Hematopoietic multipotent progenitor cell treated with erythropoietin and hydrocortisone succinate and interleukin-3 and kit ligand, for 15 days (in vitro differentiated cells): ENCODE data around the gene FURIN.
"Not testable (repeated sequence)": the region's sequence is repeated elsewhere in the genome, so short reads cannot be mapped to it uniquely, and the experiment has no call there.

Experiments
- DNase-seq: peaks from one replicate; pipeline ENCODE4 v3.0.0-alpha.2; 2015; ENCODE audit warnings: low spot score

FURIN gene

DNA sequence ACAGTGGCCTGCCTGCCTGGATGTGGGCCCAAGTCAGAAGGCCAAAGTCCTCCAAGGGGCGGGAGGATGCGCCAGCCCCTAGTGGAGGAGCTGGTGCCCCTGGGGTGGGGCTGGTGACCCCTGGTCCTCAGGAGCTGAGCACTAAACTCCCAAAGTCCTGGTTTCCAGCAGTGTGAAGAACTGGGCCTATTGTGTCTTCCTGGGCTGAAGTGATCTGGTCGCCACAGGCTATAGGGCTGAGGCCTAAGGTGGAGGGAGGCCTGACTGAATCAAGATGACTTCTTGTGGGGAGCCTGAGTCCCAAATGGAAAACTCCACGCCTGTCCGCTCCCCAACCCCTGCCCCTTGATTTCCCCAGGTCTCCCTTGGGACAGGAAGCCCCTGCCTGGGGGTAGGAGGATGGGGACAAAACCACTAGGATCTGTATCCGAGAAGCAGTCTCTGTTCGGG, 15.2 kb downstream of the FURIN start:
- no peak for DNase-seq

DNA sequence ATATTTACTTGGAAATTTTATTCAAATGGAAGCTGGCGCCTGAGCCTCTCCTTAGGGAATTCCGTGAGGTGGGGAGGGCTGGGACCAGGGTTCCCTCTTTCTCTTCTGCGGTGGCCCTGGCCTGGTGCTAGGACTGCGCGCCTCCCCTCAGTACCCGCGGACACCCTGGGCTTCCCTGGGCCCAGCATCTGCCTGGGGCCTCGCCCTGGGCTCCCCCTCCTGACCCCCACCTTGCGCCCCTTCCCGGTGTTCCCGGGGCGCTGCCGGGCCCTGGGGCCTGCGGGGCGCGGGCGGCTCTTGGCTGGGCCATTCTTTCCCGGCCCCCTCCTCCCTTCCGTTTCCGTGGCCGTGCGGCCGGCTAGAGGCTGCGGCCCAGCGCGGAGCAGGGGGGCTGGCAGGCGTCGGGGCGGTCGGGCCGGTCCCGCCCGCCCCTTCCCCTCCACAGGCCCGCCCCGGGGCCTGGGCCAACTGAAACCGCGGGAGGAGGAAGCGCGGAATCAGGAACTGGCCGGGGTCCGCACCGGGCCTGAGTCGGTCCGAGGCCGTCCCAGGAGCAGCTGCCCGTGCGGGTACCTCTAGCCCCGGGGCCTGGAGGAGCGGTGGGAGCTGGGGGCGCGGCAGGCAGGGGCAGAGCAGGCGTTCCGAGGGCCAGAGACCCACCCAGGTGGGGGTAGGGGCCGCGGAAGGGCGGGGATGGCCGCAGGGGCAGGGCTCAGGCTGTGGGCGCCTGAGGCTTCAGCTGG, 15.8 kb downstream of the FURIN start, which contains the start of gene FES:
FES (plus strand) TSS at position 529 of the 743 bp plus-strand sequence. CDS start 542 bp downstream, outside the sequence.
- DNase-seq = no peak

DNA sequence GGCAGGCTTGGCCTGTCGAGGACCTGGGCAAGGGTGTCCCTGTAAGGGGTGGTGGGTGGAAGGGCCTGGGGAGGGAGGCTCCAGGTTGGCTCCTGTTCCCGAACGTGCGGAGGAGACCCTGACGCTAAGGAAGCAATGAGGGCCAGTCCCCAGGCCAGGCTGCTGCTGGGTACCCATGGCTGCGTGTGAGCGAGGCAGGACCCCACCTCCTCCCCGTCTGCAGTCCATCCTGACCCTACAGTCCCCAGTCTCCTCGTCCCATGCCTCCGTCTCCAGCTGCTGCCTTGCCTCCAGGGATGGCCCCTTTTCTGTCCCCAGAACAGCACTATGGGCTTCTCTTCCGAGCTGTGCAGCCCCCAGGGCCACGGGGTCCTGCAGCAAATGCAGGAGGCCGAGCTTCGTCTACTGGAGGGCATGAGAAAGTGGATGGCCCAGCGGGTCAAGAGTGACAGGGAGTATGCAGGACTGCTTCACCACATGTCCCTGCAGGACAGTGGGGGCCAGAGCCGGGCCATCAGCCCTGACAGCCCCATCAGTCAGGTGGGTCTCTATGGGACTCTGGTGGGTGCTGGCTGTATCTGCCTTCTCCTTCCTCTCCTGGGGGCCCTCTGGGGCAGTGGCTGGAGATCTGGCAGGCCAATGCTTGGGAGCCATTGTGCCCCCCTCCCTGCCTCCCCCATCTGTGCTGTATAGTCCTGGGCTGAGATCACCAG, 16.5 kb downstream of the FURIN start:
- no peak for DNase-seq

- DNase-seq = peak; percentile 80
Measured at GRCh38 chr15:90885432-90886290, 17.3 kb downstream of the FURIN start.

DNA sequence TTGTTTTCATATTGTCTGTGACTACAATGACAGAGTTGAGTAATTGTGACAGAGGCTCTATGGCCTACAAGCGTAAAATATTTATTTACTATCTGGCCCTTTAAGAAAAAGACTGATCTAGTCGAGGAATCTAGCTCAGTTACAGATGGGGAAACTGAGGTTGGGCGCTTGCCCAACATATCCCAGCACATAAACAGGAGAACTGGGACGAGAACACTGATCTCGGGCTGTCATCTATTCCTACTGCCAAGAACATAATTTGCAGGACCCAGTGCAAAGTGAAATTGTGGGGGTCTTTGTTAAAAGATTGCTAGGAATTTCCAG, 17.9 kb downstream of the FURIN start:
- no peak for DNase-seq

DNA sequence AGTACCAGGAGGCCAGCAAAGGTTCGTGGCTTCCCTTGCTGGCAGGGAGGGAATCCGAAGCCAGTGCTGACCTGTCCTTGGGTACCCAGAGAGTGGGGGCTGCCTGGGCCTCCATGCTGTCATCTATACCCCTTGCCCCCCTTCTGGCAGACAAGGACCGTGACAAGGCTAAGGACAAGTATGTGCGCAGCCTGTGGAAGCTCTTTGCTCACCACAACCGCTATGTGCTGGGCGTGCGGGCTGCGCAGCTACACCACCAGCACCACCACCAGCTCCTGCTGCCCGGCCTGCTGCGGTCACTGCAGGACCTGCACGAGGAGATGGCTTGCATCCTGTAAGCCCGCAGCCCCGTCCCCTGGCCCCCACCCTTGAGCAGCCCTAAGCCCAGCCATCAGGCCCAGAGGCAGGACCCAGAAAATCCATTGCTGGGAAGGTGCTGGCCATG, 18.7 kb downstream of the FURIN start:
- no peak for DNase-seq

DNA sequence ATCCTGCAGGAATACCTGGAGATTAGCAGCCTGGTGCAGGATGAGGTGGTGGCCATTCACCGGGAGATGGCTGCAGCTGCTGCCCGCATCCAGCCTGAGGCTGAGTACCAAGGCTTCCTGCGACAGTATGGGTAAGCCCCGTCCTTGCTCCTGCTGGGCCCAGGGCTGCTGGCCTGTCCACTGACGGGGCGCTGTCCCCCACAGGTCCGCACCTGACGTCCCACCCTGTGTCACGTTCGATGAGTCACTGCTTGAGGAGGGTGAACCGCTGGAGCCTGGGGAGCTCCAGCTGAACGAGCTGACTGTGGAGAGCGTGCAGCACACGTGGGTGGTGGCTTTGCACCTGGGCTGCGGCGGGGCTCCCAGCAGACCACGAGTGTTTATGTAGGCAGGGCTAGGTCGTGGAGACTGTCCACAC, 20.9 kb downstream of the FURIN start:
- no peak for DNase-seq

GRCh38 chr15:90889736-90890456, 21.5 kb downstream of the FURIN start:
- DNase-seq = no peak

DNA sequence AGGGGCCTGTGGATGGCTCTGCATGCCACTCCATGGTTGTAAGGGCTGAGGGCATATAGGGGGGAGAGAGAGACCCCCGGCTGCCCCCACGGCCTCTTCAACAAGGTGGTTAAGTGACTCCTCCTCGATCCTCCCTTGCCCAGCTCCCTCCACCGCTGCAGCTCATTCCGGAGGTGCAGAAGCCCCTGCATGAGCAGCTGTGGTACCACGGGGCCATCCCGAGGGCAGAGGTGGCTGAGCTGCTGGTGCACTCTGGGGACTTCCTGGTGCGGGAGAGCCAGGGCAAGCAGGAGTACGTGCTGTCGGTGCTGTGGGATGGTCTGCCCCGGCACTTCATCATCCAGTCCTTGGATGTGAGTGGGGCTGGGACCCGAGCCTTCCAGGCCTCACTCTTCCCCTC, 22.5 kb downstream of the FURIN start:
- DNase-seq = no peak

DNA sequence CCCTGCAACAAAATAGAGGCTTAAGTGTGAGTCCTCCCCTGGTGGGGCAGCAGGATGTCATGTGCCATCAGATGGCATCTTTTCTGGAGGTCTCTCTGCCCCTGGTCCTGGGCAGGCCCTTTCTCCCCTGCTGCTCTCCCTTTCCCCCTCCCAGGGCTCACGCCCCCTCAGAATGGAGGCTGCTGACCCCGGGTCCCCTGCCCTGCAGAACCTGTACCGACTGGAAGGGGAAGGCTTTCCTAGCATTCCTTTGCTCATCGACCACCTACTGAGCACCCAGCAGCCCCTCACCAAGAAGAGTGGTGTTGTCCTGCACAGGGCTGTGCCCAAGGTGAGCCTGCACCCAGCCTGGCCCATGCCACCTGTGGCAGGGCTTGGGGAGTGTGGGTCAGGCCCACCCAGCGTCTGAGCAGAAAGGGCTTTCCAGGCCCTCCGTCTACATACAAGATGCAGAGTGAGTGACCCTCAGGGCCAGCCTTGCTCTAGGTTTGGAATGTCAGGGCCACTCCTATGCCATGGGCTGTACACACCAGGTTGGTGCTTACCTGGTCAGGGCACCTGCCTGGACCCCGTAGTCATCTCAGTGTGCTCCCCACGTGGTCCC, 23.1 kb downstream of the FURIN start:
- no peak for DNase-seq

GRCh38 chr15:90892023-90892422, 23.6 kb downstream of the FURIN start:
- no peak for DNase-seq

GRCh38 chr15:90892498-90893174, 24.2 kb downstream of the FURIN start:
- DNase-seq = no peak

DNA sequence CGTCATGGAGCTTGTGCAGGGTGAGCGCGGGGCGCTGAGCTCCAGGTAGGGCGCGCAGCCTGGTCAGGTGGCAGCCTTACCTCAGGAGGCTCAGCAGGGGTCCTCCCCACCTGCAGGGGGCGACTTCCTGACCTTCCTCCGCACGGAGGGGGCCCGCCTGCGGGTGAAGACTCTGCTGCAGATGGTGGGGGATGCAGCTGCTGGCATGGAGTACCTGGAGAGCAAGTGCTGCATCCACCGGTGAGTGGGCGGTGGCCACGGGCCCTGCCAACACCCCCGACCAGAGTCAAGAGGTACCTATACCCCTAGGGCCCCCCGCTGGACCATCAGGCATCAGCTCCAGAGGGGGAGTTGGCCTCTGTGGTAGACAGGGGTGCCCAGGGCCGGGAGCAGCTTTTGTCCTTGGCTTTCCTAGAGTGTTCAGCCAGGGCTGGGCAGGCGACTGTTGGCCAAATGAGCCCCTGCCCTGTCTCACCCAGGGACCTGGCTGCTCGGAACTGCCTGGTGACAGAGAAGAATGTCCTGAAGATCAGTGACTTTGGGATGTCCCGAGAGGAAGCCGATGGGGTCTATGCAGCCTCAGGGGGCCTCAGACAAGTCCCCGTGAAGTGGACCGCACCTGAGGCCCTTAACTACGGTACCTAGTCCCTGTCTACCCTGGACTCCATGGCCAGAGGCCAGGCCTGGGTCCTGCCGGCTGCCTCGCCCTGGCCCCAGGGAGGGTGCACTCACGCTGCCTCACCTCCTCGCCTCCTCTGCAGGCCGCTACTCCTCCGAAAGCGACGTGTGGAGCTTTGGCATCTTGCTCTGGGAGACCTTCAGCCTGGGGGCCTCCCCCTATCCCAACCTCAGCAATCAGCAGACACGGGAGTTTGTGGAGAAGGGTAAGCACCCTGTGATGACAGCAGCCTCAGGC, 25.0 kb downstream of the FURIN start:
- DNase-seq = no peak

DNA sequence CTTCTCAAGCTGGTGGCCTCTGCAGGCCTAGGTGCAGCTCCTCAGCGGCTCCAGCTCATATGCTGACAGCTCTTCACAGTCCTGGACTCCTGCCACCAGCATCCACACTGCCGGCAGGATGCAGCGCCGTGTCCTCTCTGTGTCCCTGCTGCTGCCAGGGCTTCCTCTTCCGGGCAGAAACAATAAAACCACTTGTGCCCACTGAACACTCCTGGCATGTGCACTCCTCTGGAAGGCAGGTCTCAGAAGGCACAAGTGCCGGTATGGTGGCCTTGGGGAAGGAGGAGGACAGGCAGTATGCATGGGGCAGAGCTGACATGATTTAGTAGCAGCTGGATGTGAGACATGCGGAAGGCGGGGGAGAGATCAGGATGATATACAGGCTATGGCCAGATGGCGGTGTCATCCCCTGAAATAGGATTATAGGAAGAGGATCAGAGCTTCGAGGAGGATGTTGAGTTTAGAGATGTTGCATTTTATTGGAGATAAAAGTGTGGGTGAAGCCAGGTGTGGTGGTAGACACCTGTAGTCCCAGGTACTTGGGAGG, 27.3 kb downstream of the FURIN start:
- DNase-seq = peak; percentile 44

DNA sequence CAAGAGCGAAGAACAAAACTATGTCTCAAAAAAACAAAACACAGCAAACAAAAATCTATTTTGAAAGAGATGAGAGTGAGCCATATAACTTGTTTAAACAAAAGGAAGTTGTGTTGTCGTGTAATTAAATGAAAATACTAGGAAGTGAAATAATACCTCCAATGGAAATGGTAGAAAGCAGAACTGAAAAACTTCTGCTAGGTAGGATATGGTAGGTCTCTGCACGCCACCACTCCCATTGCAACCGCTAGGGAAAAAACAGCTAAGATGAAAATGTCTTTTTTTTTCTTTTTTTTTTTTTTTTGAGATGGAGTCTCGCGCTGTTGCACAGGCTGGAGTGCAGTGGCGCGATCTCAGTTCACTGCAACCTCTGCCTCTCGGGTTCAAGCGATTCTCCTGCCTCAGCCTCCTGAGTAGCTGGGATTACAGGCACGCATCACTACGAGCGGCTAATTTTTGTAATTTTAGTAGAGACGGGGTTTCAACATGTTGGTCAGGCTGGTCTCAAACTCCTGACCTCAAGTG, 28.8 kb downstream of the FURIN start:
- not testable (repeated sequence) for DNase-seq

DNA sequence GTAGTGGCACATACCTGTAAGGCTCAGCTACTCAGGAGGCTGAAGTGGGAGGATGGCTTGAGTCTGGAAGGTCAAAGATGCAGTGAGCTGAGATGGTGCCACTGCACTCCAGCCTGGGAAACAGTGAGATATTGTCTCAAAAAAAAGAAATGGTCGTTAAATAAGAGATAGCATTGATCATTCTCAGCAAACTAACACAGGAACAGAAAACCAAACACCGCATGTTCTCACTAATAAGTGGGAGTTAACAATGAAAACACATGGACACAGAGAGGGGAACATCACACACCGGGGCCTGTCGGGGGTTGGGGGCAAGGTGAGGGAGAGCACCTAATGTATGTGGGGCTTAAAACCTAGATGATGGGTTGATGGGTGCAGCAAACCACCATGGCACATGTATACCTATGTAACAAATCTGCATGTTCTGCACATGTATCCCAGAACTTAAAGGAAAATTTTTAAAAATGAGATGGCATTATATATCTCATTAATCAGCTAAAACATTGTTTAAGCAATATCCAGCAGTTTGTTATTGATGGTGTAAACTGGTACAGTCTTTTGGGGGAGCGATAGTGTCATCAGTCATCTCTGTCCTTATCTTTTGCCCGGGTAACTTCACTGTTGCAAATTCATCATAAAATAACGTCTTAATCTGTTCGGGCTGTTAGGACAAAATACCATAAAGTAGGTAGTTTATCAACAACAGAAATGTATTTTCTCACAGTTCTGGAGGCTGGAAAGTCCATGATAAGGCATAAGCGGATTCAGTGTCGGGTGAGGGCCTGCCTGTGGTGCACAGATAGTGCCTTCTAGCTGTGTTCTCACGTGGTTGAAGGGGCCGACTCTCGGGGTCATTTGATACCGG, 33.0 kb downstream of the FURIN start:
- DNase-seq = peak; percentile 97

- DNase-seq = peak; percentile 78
Measured at GRCh38 chr15:90902040-90902839, 33.9 kb downstream of the FURIN start.
